Upper lobe of left lung (tissue), 4 donors: ENCODE data around the gene ADGRV1.

ENCODE experiments used
- CTCF ChIP-seq, 6 experiments: fragments of 450-650 bp in 4 of 6; fragments of 200-600 bp in 2 of 6; sonication (generic) in 2 of 6; IDR thresholded peaks; one replicate each; pipeline ENCODE4 v1.5.1; 2016 to 2019; ENCODE audit warnings: antibody characterized with exemption in 6 of 6
- EP300 ChIP-seq, 4 donors: sonication (generic); formaldehyde crosslinking; IDR thresholded peaks; one replicate each; pipeline ENCODE4 v1.5.1; 2017; ENCODE audit warnings: antibody characterized with exemption in 4 of 4, control low read depth in 2 of 4

GRCh38 chr5:90575712-90576111 is 17.1 kb downstream of the ADGRV1 start:
- TF ChIP-seq CTCF (IDR thresholded peaks at IDR 0.05) (no peak), EP300 (IDR thresholded peaks at IDR 0.05) (no peak)
